Naive thymus-derived CD4-positive, alpha-beta T cell (primary cell): ENCODE results near the gene TMEM163. TPM values are rescaled to one million over a fixed set of nuclear protein-coding genes. Genes with fewer than 3 reads are reported as not detected.

Experiments used
- ATAC-seq: fragments of 150-1000 bp; cut with Tn5 transposase; 2 replicates; pipeline ENCODE4 v1.10.0; 2021; ENCODE audit warnings: mild to moderate bottlenecking, moderate library complexity
- CTCF ChIA-PET: fragments of 350-600 bp; sonication (Branson Sonifier 250); formaldehyde crosslinking; loops from one replicate; lab custom pipeline; 2021; ENCODE audit warnings: antibody characterized with exemption; lab: Charles Lee
- POLR2A ChIA-PET: fragments of 350-600 bp; sonication (Branson Sonifier 250); formaldehyde crosslinking; loops from one replicate; lab custom pipeline; 2021; ENCODE audit warnings: antibody characterized with exemption, inconsistent platforms; lab: Charles Lee
- DNase-seq, 9 donors: peaks; one replicate each; pipeline versions ENCODE4 v3.0.0 to v3.0.0-alpha.2; 2020 to 2022; ENCODE audit warnings: mixed read lengths in 1 of 9
- H3K27ac ChIP-seq: one replicate; pipeline ENCODE4 v1.7.0; 2013; ENCODE audit warnings: mild to moderate bottlenecking, low read depth, low read length, moderate library complexity
- H3K27me3 ChIP-seq, 2 donors: one replicate each; pipeline ENCODE4 v1.7.0; 2013; ENCODE audit warnings: low read length in 2 of 2, mild to moderate bottlenecking in 2 of 2, moderate library complexity in 2 of 2; ENCODE audit not compliant: control insufficient read depth in 2 of 2, insufficient read depth in 2 of 2
- H3K36me3 ChIP-seq, 3 experiments: 1 replicate in 2 of 3; 2 replicates in 1 of 3; pipeline ENCODE4 v1.7.0; 2013; ENCODE audit warnings: low read length in 3 of 3, mild to moderate bottlenecking in 3 of 3, moderate library complexity in 1 of 3; ENCODE audit not compliant: insufficient read depth in 3 of 3, control insufficient read depth in 2 of 3
- H3K4me1 ChIP-seq, 2 donors: one replicate each; pipeline ENCODE4 v1.7.0; 2013; ENCODE audit warnings: low read length in 2 of 2, mild to moderate bottlenecking in 2 of 2, moderate library complexity in 1 of 2; ENCODE audit not compliant: control insufficient read depth in 2 of 2, insufficient read depth in 2 of 2
- H3K4me3 ChIP-seq: 2 replicates; pipeline ENCODE4 v1.7.0; 2013; ENCODE audit warnings: mild to moderate bottlenecking, low read length
- H3K9me3 ChIP-seq, 3 experiments: 1 replicate in 2 of 3; 2 replicates in 1 of 3; pipeline ENCODE4 v1.7.0; 2013; ENCODE audit warnings: low read length in 3 of 3; ENCODE audit not compliant: control insufficient read depth in 2 of 3
- H3K27ac Mint-ChIP-seq, 9 donors: one replicate each; pipeline ENCODE4 v1.8.0; 2020 to 2022; ENCODE audit warnings: mixed read lengths in 9 of 9, mild to moderate bottlenecking in 8 of 9, moderate library complexity in 5 of 9, inconsistent platforms in 2 of 9
- H3K27me3 Mint-ChIP-seq, 5 donors: one replicate each; pipeline ENCODE4 v1.8.0; 2021 to 2022; ENCODE audit warnings: mixed read lengths in 5 of 5, mild to moderate bottlenecking in 1 of 5
- H3K36me3 Mint-ChIP-seq, 5 donors: one replicate each; pipeline ENCODE4 v1.8.0; 2020 to 2022; ENCODE audit warnings: mixed read lengths in 5 of 5, mild to moderate bottlenecking in 3 of 5, inconsistent platforms in 1 of 5
- H3K4me1 Mint-ChIP-seq, 7 donors: one replicate each; pipeline ENCODE4 v1.8.0; 2020 to 2022; ENCODE audit warnings: mixed read lengths in 7 of 7, mild to moderate bottlenecking in 3 of 7, inconsistent platforms in 1 of 7
- H3K4me3 Mint-ChIP-seq, 10 donors: one replicate each; pipeline ENCODE4 v1.8.0; 2020 to 2022; ENCODE audit warnings: mild to moderate bottlenecking in 10 of 10, mixed read lengths in 10 of 10, moderate library complexity in 6 of 10, inconsistent platforms in 2 of 10
- H3K9me3 Mint-ChIP-seq, 11 donors: one replicate each; pipeline ENCODE4 v1.8.0; 2020 to 2022; ENCODE audit warnings: mixed read lengths in 11 of 11, mild to moderate bottlenecking in 4 of 11, inconsistent platforms in 1 of 11, moderate library complexity in 1 of 11
- intact Hi-C, 2 donors: fragments of 100-400 bp; cut with micrococcal nuclease; formaldehyde crosslinking; loops; one replicate each; pipeline ENCODE4 v1.15.1; 2023
- polyA plus RNA-seq, 2 donors: library from polyadenylated mRNA; unstranded; fragments of 300-500 nt; fragmentation: Illumina TruSeq; gene quantifications; one replicate each; pipeline ENCODE4 v1.2.3, GENCODE V29; 2021
- total RNA-seq, 6 experiments: library from RNA in 5 of 6; stranded (reverse) in 5 of 6; gene quantifications; 1 replicate in 5 of 6; 2 replicates in 1 of 6; pipeline ENCODE4 v1.2.3 and lab custom pipeline; 2021 to 2026

TMEM163 gene
- total and polyA plus RNA-seq, 7 experiments from 2014 or later, result 0.13 to 0.71 (median 0.21) TPM; not detected in 2

GRCh38 chr2:134676960-134677359, 41.8 kb downstream of the TMEM163 start:
- H3K9me3 Mint-ChIP-seq, result peaks cover 0 to 4% (median 0%) of the 10 kb centered on the region in 11 donors
- H3K4me1 Mint-ChIP-seq, result peaks cover 41 to 68% (median 54%) of the 10 kb centered on the region in 7 donors
- H3K27ac Mint-ChIP-seq, result peak overlapping the region in 6 of 9 donors; percentile 5 to 56 (median 45)
- ATAC-seq, result no peak
- ChIA-PET CTCF (interaction anchor here (1.5 kb wide), 1 partner anchor 9 kb away, joined by 3 read pairs; no protein-coding TSS in a partner anchor), POLR2A (interaction anchor here (0.6 to 1.9 kb wide), 2 partner anchors 21 to 372 kb away, joined by 3 read pairs; no protein-coding TSS in a partner anchor)
- peak overlapping the region; percentile 51 to 69 (median 61) for H3K4me3 Mint-ChIP-seq
- peaks cover 0 to 26% (median 4%) of the 10 kb centered on the region in 5 donors for H3K27me3 Mint-ChIP-seq
- H3K36me3 ChIP-seq, result no peaks in the 10 kb centered on the region
- no peak overlapping the region for H3K27ac ChIP-seq
- H3K4me1 ChIP-seq, result peaks cover 35 to 50% of the 10 kb centered on the region in 2 donors
- H3K27me3 ChIP-seq, result no peaks in the 10 kb centered on the region
- no peaks in the 10 kb centered on the region for H3K9me3 ChIP-seq
- intact Hi-C loops, result loop anchor here (10.0 kb wide), 1 partner anchor 1068 kb away; the partner anchor contains the start of gene UBXN4 (in 2 of the 2)
- peak in 3 of 9 donors; percentile 22 to 31 (median 30) for DNase-seq
- peaks cover 0 to 21% (median 0%) of the 10 kb centered on the region in 5 donors for H3K36me3 Mint-ChIP-seq
- H3K4me3 ChIP-seq, result peak overlapping the region; percentile 3

GRCh38 chr2:134675314-134675713, 43.5 kb downstream of the TMEM163 start:
- POLR2A ChIA-PET, result no interaction called here
- Mint-ChIP-seq H3K9me3 (peaks cover 0 to 4% (median 0%) of the 10 kb centered on the region in 11 donors), H3K4me1 (peaks cover 46 to 69% (median 59%) of the 10 kb centered on the region in 7 donors), H3K27ac (no peak overlapping the region), H3K4me3 (no peak overlapping the region), H3K36me3 (peaks cover 0 to 9% (median 0%) of the 10 kb centered on the region in 5 donors), H3K27me3 (peaks cover 0 to 23% (median 0%) of the 10 kb centered on the region in 5 donors)
- no peak for DNase-seq
- Histone ChIP-seq H3K4me3 (no peak overlapping the region), H3K4me1 (peaks cover 42 to 60% of the 10 kb centered on the region in 2 donors), H3K36me3 (no peaks in the 10 kb centered on the region), H3K9me3 (no peaks in the 10 kb centered on the region), H3K27me3 (no peaks in the 10 kb centered on the region), H3K27ac (no peak overlapping the region)
- intact Hi-C loops, result loop anchor here (10.0 kb wide), 1 partner anchor 1069 kb away; the partner anchor contains the start of gene UBXN4 (in 2 of the 2)
- CTCF ChIA-PET, result interaction anchor here (1.5 kb wide), 1 partner anchor 8 kb away, joined by 3 read pairs; no protein-coding TSS in a partner anchor
- ATAC-seq, result no peak

- H3K36me3 Mint-ChIP-seq, result peaks cover 0 to 7% (median 0%) of the 10 kb centered on the region in 5 donors
- intact Hi-C loops, result loop anchor here (5.0 to 10.0 kb wide), 4 partner anchors 38 to 1070 kb away; partner anchors contain the start of genes UBXN4 (in 2 of the 2), RAB3GAP1 (in 1 of the 2) and TMEM163 (in 1 of the 2)
- H3K9me3 Mint-ChIP-seq, result peaks cover 0 to 4% (median 0%) of the 10 kb centered on the region in 11 donors
- no peaks in the 10 kb centered on the region for H3K9me3 ChIP-seq
- no peak overlapping the region for H3K27ac ChIP-seq
- ATAC-seq (no peak), DNase-seq (no peak)
- H3K4me1 ChIP-seq, result peaks cover 42 to 60% of the 10 kb centered on the region in 2 donors
- H3K27me3 Mint-ChIP-seq, result peaks cover 0 to 23% (median 0%) of the 10 kb centered on the region in 5 donors
- H3K4me1 Mint-ChIP-seq, result peaks cover 47 to 70% (median 60%) of the 10 kb centered on the region in 7 donors
- no peak overlapping the region for H3K4me3 ChIP-seq
- H3K27me3 ChIP-seq, result no peaks in the 10 kb centered on the region
- no peak overlapping the region for H3K4me3 Mint-ChIP-seq
- ChIA-PET POLR2A (no interaction called here), CTCF (no interaction called here)
- no peaks in the 10 kb centered on the region for H3K36me3 ChIP-seq
- H3K27ac Mint-ChIP-seq, result no peak overlapping the region
These were observed 44.1 kb downstream of the TMEM163 start for GRCh38 chr2:134674687-134675086.

GRCh38 chr2:134671513-134671912, 47.3 kb downstream of the TMEM163 start:
- H3K4me3 Mint-ChIP-seq, result peak overlapping the region; percentile 34 to 82 (median 69)
- ChIA-PET POLR2A (interaction anchor here (1.5 to 3.3 kb wide), 2 partner anchors 8 to 16 kb away, joined by 5 to 25 read pairs; no protein-coding TSS in a partner anchor), CTCF (interaction anchor here (0.6 to 0.7 kb wide), 2 partner anchors 12 to 184 kb away, joined by 3 read pairs; no protein-coding TSS in a partner anchor)
- intact Hi-C loops, result loop anchor here (5.0 to 10.0 kb wide), 4 partner anchors 41 to 1073 kb away; partner anchors contain the start of genes UBXN4 (in 2 of the 2), RAB3GAP1 (in 1 of the 2) and TMEM163 (in 1 of the 2)
- Histone ChIP-seq H3K4me3 (peak overlapping the region; percentile 43), H3K9me3 (no peaks in the 10 kb centered on the region), H3K27me3 (no peaks in the 10 kb centered on the region), H3K4me1 (peaks cover 53 to 61% of the 10 kb centered on the region in 2 donors), H3K27ac (no peak overlapping the region), H3K36me3 (no peaks in the 10 kb centered on the region)
- ATAC-seq (no peak), DNase-seq (no peak)
- H3K27me3 Mint-ChIP-seq, result peaks cover 0 to 27% (median under 1%) of the 10 kb centered on the region in 5 donors
- peaks cover 47 to 72% (median 58%) of the 10 kb centered on the region in 7 donors for H3K4me1 Mint-ChIP-seq
- H3K9me3 Mint-ChIP-seq, result peaks cover 0 to 4% (median 0%) of the 10 kb centered on the region in 11 donors
- peak overlapping the region; percentile 74 to 96 (median 87) for H3K27ac Mint-ChIP-seq
- peaks cover 0 to 3% (median 0%) of the 10 kb centered on the region in 5 donors for H3K36me3 Mint-ChIP-seq

- Histone ChIP-seq H3K36me3 (no peaks in the 10 kb centered on the region), H3K4me3 (peak overlapping the region; percentile 43), H3K9me3 (no peaks in the 10 kb centered on the region), H3K27ac (peak overlapping the region; percentile 60), H3K4me1 (peaks cover 54 to 61% of the 10 kb centered on the region in 2 donors), H3K27me3 (no peaks in the 10 kb centered on the region)
- ChIA-PET POLR2A (interaction anchor here (1.5 to 3.3 kb wide), 3 partner anchors 9 to 247 kb away, joined by 5 to 25 read pairs (median 14); no protein-coding TSS in a partner anchor), CTCF (interaction anchor here (0.6 to 1.5 kb wide), 2 partner anchors 9 to 184 kb away, joined by 3 to 5 read pairs; no protein-coding TSS in a partner anchor)
- Mint-ChIP-seq H3K27ac (peak overlapping the region; percentile 74 to 96 (median 89)), H3K4me1 (peaks cover 51 to 72% (median 59%) of the 10 kb centered on the region in 7 donors), H3K4me3 (peak overlapping the region; percentile 66 to 82 (median 70)), H3K27me3 (peaks cover 0 to 31% (median 4%) of the 10 kb centered on the region in 5 donors), H3K36me3 (peaks cover 0 to 2% (median 0%) of the 10 kb centered on the region in 5 donors), H3K9me3 (peaks cover 0 to 6% (median 0%) of the 10 kb centered on the region in 11 donors)
- no peak for DNase-seq
- no peak for ATAC-seq
- intact Hi-C loops, result loop anchor here (1.0 to 10.0 kb wide), 7 partner anchors 8 to 1074 kb away; partner anchors contain the start of genes CCNT2 (in 2 of the 2), UBXN4 (in 2 of the 2), RAB3GAP1 (in 1 of the 2) and TMEM163 (in 1 of the 2)
These were observed 47.8 kb downstream of the TMEM163 start for GRCh38 chr2:134670955-134671354.
